ENCODE data around the gene ATP6V1G1.

DNA sequence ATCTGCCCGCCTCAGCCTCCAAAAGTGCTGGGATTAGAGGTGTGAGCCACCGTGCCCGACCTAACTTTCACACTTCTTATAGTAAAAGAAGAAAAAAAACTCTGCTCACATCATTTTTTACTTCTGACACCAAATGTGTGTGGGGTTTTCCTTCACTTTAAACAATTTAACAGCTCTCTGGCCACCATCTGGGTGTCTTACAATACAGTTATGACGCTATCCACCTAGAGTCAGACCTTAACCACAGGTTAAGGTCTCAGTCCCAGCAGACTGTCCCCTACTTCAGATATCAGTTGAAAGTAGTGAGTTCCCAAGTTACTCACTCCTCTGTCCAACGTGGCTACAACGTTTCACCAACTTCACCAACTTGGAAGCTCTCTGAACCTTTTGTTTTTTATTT, 15.4 kb upstream of the ATP6V1G1 start:
- TF ChIP-seq, protein P1, sequence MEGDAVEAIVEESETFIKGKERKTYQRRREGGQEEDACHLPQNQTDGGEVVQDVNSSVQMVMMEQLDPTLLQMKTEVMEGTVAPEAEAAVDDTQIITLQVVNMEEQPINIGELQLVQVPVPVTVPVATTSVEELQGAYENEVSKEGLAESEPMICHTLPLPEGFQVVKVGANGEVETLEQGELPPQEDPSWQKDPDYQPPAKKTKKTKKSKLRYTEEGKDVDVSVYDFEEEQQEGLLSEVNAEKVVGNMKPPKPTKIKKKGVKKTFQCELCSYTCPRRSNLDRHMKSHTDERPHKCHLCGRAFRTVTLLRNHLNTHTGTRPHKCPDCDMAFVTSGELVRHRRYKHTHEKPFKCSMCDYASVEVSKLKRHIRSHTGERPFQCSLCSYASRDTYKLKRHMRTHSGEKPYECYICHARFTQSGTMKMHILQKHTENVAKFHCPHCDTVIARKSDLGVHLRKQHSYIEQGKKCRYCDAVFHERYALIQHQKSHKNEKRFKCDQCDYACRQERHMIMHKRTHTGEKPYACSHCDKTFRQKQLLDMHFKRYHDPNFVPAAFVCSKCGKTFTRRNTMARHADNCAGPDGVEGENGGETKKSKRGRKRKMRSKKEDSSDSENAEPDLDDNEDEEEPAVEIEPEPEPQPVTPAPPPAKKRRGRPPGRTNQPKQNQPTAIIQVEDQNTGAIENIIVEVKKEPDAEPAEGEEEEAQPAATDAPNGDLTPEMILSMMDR (IDR thresholded peaks at IDR 0.05), result no peak
- TF ChIP-seq POLR2AphosphoS5 (IDR thresholded peaks at IDR 0.05; ENCODE audit: insufficient read depth in 1 of 2, low read depth in 1 of 2) (no peak), POLR2A (IDR thresholded peaks at IDR 0.05) (no peak)
